ENCODE measurements around the gene CDIPT.

- TF ChIP-seq CTCF (IDR thresholded peaks at IDR 0.05) (no peak), POLR2A (IDR thresholded peaks at IDR 0.05) (no peak)
Measured at GRCh38 chr16:29818082-29818481, 44.9 kb downstream of the CDIPT start.
